ENCODE results near the gene ISOC2.
"Not testable (repeated sequence)": the region's sequence is repeated elsewhere in the genome, so short reads cannot be mapped to it uniquely, and the experiment has no call there.

DNA sequence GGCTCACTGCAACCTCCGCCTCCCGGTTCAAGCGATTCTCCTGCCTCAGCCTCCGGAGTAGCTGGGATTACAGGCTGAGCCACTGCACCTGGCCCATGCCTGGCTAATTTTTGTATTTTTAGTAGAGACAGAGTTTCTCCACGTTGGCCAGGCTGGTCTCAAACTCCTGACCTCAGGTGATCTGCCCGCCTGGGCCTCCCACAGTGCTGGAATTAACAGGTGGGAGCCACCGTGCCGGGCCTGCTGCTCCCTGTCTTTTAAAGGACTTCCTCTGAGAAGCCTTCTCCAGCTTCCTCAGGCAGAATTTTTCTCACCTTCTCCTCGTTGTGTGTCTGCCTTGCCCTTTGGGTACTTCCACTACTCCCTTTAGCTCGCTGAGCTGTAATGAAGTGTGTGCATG lies 35.4 kb upstream of the ISOC2 start:
- not testable (repeated sequence) for TF ChIP-seq POLR2A (IDR thresholded peaks at IDR 0.05; ENCODE audit: low read length); E2F6 (IDR thresholded peaks at IDR 0.05; ENCODE audit: borderline replicate concordance, low read depth)
- TF ChIP-seq, protein P1, sequence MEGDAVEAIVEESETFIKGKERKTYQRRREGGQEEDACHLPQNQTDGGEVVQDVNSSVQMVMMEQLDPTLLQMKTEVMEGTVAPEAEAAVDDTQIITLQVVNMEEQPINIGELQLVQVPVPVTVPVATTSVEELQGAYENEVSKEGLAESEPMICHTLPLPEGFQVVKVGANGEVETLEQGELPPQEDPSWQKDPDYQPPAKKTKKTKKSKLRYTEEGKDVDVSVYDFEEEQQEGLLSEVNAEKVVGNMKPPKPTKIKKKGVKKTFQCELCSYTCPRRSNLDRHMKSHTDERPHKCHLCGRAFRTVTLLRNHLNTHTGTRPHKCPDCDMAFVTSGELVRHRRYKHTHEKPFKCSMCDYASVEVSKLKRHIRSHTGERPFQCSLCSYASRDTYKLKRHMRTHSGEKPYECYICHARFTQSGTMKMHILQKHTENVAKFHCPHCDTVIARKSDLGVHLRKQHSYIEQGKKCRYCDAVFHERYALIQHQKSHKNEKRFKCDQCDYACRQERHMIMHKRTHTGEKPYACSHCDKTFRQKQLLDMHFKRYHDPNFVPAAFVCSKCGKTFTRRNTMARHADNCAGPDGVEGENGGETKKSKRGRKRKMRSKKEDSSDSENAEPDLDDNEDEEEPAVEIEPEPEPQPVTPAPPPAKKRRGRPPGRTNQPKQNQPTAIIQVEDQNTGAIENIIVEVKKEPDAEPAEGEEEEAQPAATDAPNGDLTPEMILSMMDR (IDR thresholded peaks at IDR 0.05) = not testable (repeated sequence)
- TF ChIP-seq, protein P2, sequence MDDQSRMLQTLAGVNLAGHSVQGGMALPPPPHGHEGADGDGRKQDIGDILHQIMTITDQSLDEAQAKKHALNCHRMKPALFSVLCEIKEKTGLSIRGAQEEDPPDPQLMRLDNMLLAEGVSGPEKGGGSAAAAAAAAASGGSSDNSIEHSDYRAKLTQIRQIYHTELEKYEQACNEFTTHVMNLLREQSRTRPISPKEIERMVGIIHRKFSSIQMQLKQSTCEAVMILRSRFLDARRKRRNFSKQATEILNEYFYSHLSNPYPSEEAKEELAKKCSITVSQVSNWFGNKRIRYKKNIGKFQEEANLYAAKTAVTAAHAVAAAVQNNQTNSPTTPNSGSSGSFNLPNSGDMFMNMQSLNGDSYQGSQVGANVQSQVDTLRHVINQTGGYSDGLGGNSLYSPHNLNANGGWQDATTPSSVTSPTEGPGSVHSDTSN (IDR thresholded peaks at IDR 0.05) = not testable (repeated sequence)

All from A549 (cell line).